ENCODE data around the gene CCDC171. TPM values are rescaled to one million over a fixed set of nuclear protein-coding genes. Genes with fewer than 3 reads are reported as not detected.

Gene CCDC171
- total RNA-seq, 1 experiment from 2014 or later = 2.6 TPM

- no peak overlapping the region for H3K27ac ChIP-seq (ENCODE audit: low read depth, low read length)
- H3K36me3 ChIP-seq (ENCODE audit: control insufficient read depth in 1 of 2, insufficient read depth in 2 of 2, low read length in 2 of 2) = no peaks in the 10 kb centered on the region
- ChIA-PET CTCF (no interaction called here), POLR2A (no interaction called here), RAD21 (ENCODE audit: low non-redundant PET in 1 of 2, low total read pairs in 2 of 2, uncharacterized antibody in 2 of 2, unreplicated experiment in 2 of 2) (no interaction called here)
- intact Hi-C loops (cut with micrococcal nuclease) = no loop called here
- H3K9ac ChIP-seq (ENCODE audit: low read length) = no peak overlapping the region
- H2AFZ ChIP-seq (ENCODE audit: low read depth, low read length, poor library complexity, severe bottlenecking) = no peak overlapping the region
- H3K4me3 ChIP-seq (replicated peaks in 1 of 2; ENCODE audit: low read depth in 1 of 2, low read length in 2 of 2) = no peak overlapping the region
- no peaks in the 10 kb centered on the region for H3K27me3 ChIP-seq (ENCODE audit: insufficient read depth, low read length)
- H3K9me2 ChIP-seq (ENCODE audit: insufficient read depth) = no peaks in the 10 kb centered on the region
- no peak for DNase-seq (ENCODE audit: low read depth, low spot score)
- no peak overlapping the region for H3K4me2 ChIP-seq (ENCODE audit: low read length)
- no peak for ATAC-seq
- H3K79me2 ChIP-seq (ENCODE audit: insufficient read depth, low read length) = no peaks in the 10 kb centered on the region
- TF ChIP-seq FOSL1 (IDR thresholded peaks at IDR 0.05; ENCODE audit: low read depth) (no peak), ELF1 (IDR thresholded peaks at IDR 0.05; ENCODE audit: borderline replicate concordance, low read depth) (no peak), SRF (IDR thresholded peaks at IDR 0.05; ENCODE audit: low read depth) (no peak), YY1 (IDR thresholded peaks at IDR 0.05; ENCODE audit: extremely low read depth, insufficient replicate concordance, low read depth, low read length) (no peak), CEBPB (IDR thresholded peaks at IDR 0.05; ENCODE audit: low read depth) (no peak), SIN3A (IDR thresholded peaks at IDR 0.05; ENCODE audit: low read depth) (no peak), ZNF274 (IDR thresholded peaks at IDR 0.05; ENCODE audit: low read depth, low read length) (no peak), ZFX (IDR thresholded peaks at IDR 0.05) (no peak), CBX3 (IDR thresholded peaks at IDR 0.05; ENCODE audit: low read depth) (no peak), EZH2phosphoT487 (IDR thresholded peaks at IDR 0.05; ENCODE audit: borderline replicate concordance) (no peak), ATF3 (IDR thresholded peaks at IDR 0.05) (no peak), CTCF (IDR thresholded peaks at IDR 0.05 in 2 of 3, conservative IDR thresholded peaks at IDR 0.05 in 1 of 3; ENCODE audit: borderline replicate concordance in 1 of 3, insufficient read depth in 1 of 3, low read depth in 2 of 3, low read length in 2 of 3) (no peak), POLR2AphosphoS5 (IDR thresholded peaks at IDR 0.05; ENCODE audit: low read depth, low read length) (no peak), TCF7L2 (IDR thresholded peaks at IDR 0.05; ENCODE audit: borderline replicate concordance, extremely low read depth, insufficient read depth, insufficient read length) (no peak)
- H3K4me1 ChIP-seq (ENCODE audit: control insufficient read depth in 1 of 2, insufficient read depth in 2 of 2, low read length in 2 of 2) = no peaks in the 10 kb centered on the region
- no peaks in the 10 kb centered on the region for H4K20me1 ChIP-seq (ENCODE audit: insufficient read depth)
- no peaks in the 10 kb centered on the region for H3K9me3 ChIP-seq (ENCODE audit: control insufficient read depth in 1 of 2, insufficient read depth in 1 of 2, low read depth in 1 of 2, low read length in 2 of 2)
- BruUV-seq (replicated peaks) = no TSS peak
These were observed 330.0 kb downstream of the CCDC171 start for GRCh38 chr9:15882883-15883282.
